Stimulated activated effector memory CD8-positive, alpha-beta T cell treated with anti-CD3 and anti-CD28 coated beads, Interleukin-12 subunit alpha, Interleukin-12 subunit beta, amount 100 ng/mL, for 72 hours (primary cell): ENCODE measurements around the gene TTBK2.
A peak's percentile ranks its signal among the peaks of the same experiment; 100 is the strongest.

Source experiments
- ATAC-seq: fragments of 150-1000 bp; cut with Tn5 transposase; 2 replicates; pipeline ENCODE4 v1.10.0; 2021
- DNase-seq, 2 donors: peaks; one replicate each; pipeline ENCODE4 v3.0.0; 2021 to 2022; ENCODE audit warnings: low spot score in 2 of 2
- H3K27ac Mint-ChIP-seq: one replicate; pipeline ENCODE4 v1.8.0; 2022; ENCODE audit warnings: mild to moderate bottlenecking, mixed read lengths
- H3K36me3 Mint-ChIP-seq: one replicate; pipeline ENCODE4 v1.8.0; 2022; ENCODE audit warnings: mild to moderate bottlenecking, mixed read lengths
- H3K4me1 Mint-ChIP-seq: one replicate; pipeline ENCODE4 v1.8.0; 2022; ENCODE audit warnings: mixed read lengths
- H3K4me3 Mint-ChIP-seq: one replicate; pipeline ENCODE4 v1.8.0; 2022; ENCODE audit warnings: mild to moderate bottlenecking, mixed read lengths
- H3K9me3 Mint-ChIP-seq: one replicate; pipeline ENCODE4 v1.8.0; 2022; ENCODE audit warnings: mixed read lengths

The TTBK2 gene

GRCh38 chr15:42808913-42809312 lies 111.7 kb downstream of the TTBK2 start:
- Mint-ChIP-seq H3K9me3 (no peaks in the 10 kb centered on the region), H3K27ac (no peak overlapping the region), H3K4me1 (no peaks in the 10 kb centered on the region), H3K36me3 (peaks cover 5% of the 10 kb centered on the region), H3K4me3 (no peak overlapping the region)
- DNase-seq (no peak), ATAC-seq (no peak)

- no peak for ATAC-seq
- Mint-ChIP-seq H3K9me3 (no peaks in the 10 kb centered on the region), H3K4me1 (no peaks in the 10 kb centered on the region), H3K36me3 (peaks cover 25% of the 10 kb centered on the region), H3K4me3 (no peak overlapping the region), H3K27ac (no peak overlapping the region)
- DNase-seq, result no peak
These were observed 115.3 kb downstream of the TTBK2 start for GRCh38 chr15:42805266-42805665.

GRCh38 chr15:42804739-42805138 lies 115.8 kb downstream of the TTBK2 start:
- H3K4me3 Mint-ChIP-seq, result no peak overlapping the region
- ATAC-seq (no peak), DNase-seq (no peak)
- H3K4me1 Mint-ChIP-seq, result no peaks in the 10 kb centered on the region
- peaks cover 27% of the 10 kb centered on the region for H3K36me3 Mint-ChIP-seq
- no peaks in the 10 kb centered on the region for H3K9me3 Mint-ChIP-seq
- no peak overlapping the region for H3K27ac Mint-ChIP-seq

GRCh38 chr15:42803436-42803835 lies 117.1 kb downstream of the TTBK2 start:
- peaks cover 34% of the 10 kb centered on the region for H3K36me3 Mint-ChIP-seq
- no peaks in the 10 kb centered on the region for H3K4me1 Mint-ChIP-seq
- H3K27ac Mint-ChIP-seq, result no peak overlapping the region
- ATAC-seq (no peak), DNase-seq (no peak)
- no peak overlapping the region for H3K4me3 Mint-ChIP-seq
- no peaks in the 10 kb centered on the region for H3K9me3 Mint-ChIP-seq

GRCh38 chr15:42802168-42802567 lies 118.4 kb downstream of the TTBK2 start:
- no peaks in the 10 kb centered on the region for H3K9me3 Mint-ChIP-seq
- H3K4me3 Mint-ChIP-seq, result no peak overlapping the region
- H3K36me3 Mint-ChIP-seq, result peaks cover 34% of the 10 kb centered on the region
- no peak overlapping the region for H3K27ac Mint-ChIP-seq
- no peaks in the 10 kb centered on the region for H3K4me1 Mint-ChIP-seq
- no peak for DNase-seq
- no peak for ATAC-seq

- DNase-seq (no peak), ATAC-seq (no peak)
- peaks cover 7% of the 10 kb centered on the region for H3K4me1 Mint-ChIP-seq
These were observed 119.7 kb downstream of the TTBK2 start for GRCh38 chr15:42800731-42801474.

GRCh38 chr15:42798802-42799201 lies 121.8 kb downstream of the TTBK2 start:
- Mint-ChIP-seq H3K4me1 (peaks cover 7% of the 10 kb centered on the region), H3K4me3 (no peak overlapping the region), H3K36me3 (peaks cover 42% of the 10 kb centered on the region), H3K27ac (no peak overlapping the region), H3K9me3 (no peaks in the 10 kb centered on the region)
- ATAC-seq (no peak), DNase-seq (no peak)

More at GRCh38 chr15:42800731-42801474, 119.7 kb downstream of the TTBK2 start:
- no peak overlapping the region for H3K4me3 Mint-ChIP-seq
- H3K27ac Mint-ChIP-seq, result peak overlapping the region; percentile 0
- H3K9me3 Mint-ChIP-seq, result no peaks in the 10 kb centered on the region
- H3K36me3 Mint-ChIP-seq, result peaks cover 34% of the 10 kb centered on the region

- ATAC-seq (no peak), DNase-seq (no peak)
- Mint-ChIP-seq H3K36me3 (peaks cover 48% of the 10 kb centered on the region), H3K4me3 (no peak overlapping the region), H3K9me3 (no peaks in the 10 kb centered on the region), H3K4me1 (peaks cover 7% of the 10 kb centered on the region), H3K27ac (no peak overlapping the region)
These were observed 123.4 kb downstream of the TTBK2 start for GRCh38 chr15:42796955-42797782.

GRCh38 chr15:42788725-42789124 lies 131.9 kb downstream of the TTBK2 start:
- ATAC-seq (no peak), DNase-seq (no peak)
- Mint-ChIP-seq H3K9me3 (no peaks in the 10 kb centered on the region), H3K4me3 (no peak overlapping the region), H3K27ac (no peak overlapping the region), H3K36me3 (peaks cover 12% of the 10 kb centered on the region), H3K4me1 (no peaks in the 10 kb centered on the region)

GRCh38 chr15:42786978-42787377 lies 133.6 kb downstream of the TTBK2 start:
- Mint-ChIP-seq H3K4me1 (no peaks in the 10 kb centered on the region), H3K36me3 (no peaks in the 10 kb centered on the region), H3K27ac (no peak overlapping the region), H3K4me3 (no peak overlapping the region), H3K9me3 (no peaks in the 10 kb centered on the region)
- ATAC-seq (no peak), DNase-seq (no peak)

GRCh38 chr15:42785569-42785968 lies 135.0 kb downstream of the TTBK2 start:
- H3K9me3 Mint-ChIP-seq, result no peaks in the 10 kb centered on the region
- H3K4me3 Mint-ChIP-seq, result no peak overlapping the region
- H3K4me1 Mint-ChIP-seq, result no peaks in the 10 kb centered on the region
- DNase-seq (no peak), ATAC-seq (no peak)
- H3K36me3 Mint-ChIP-seq, result no peaks in the 10 kb centered on the region
- no peak overlapping the region for H3K27ac Mint-ChIP-seq

- DNase-seq (no peak), ATAC-seq (no peak)
- Mint-ChIP-seq H3K4me1 (no peaks in the 10 kb centered on the region), H3K27ac (no peak overlapping the region), H3K9me3 (no peaks in the 10 kb centered on the region), H3K4me3 (no peak overlapping the region), H3K36me3 (no peaks in the 10 kb centered on the region)
These were observed 135.9 kb downstream of the TTBK2 start for GRCh38 chr15:42784705-42785104.

- no peaks in the 10 kb centered on the region for H3K9me3 Mint-ChIP-seq
- no peak for DNase-seq
- no peak overlapping the region for H3K4me3 Mint-ChIP-seq
- ATAC-seq, result no peak
- no peak overlapping the region for H3K27ac Mint-ChIP-seq
- no peaks in the 10 kb centered on the region for H3K4me1 Mint-ChIP-seq
- H3K36me3 Mint-ChIP-seq, result no peaks in the 10 kb centered on the region
These were observed 137.9 kb downstream of the TTBK2 start for GRCh38 chr15:42782716-42783115.

- Mint-ChIP-seq H3K27ac (no peak overlapping the region), H3K36me3 (peaks cover 28% of the 10 kb centered on the region), H3K4me3 (no peak overlapping the region), H3K9me3 (no peaks in the 10 kb centered on the region), H3K4me1 (no peaks in the 10 kb centered on the region)
- DNase-seq, result no peak
- no peak for ATAC-seq
These were observed 145.2 kb downstream of the TTBK2 start for GRCh38 chr15:42775416-42775815.

GRCh38 chr15:42772901-42773300 lies 147.7 kb downstream of the TTBK2 start:
- no peak for ATAC-seq
- H3K4me3 Mint-ChIP-seq, result no peak overlapping the region
- peaks cover 28% of the 10 kb centered on the region for H3K36me3 Mint-ChIP-seq
- peak overlapping the region; percentile 4 for H3K27ac Mint-ChIP-seq
- DNase-seq, result no peak
- H3K9me3 Mint-ChIP-seq, result no peaks in the 10 kb centered on the region
- no peaks in the 10 kb centered on the region for H3K4me1 Mint-ChIP-seq

GRCh38 chr15:42772144-42772543 lies 148.4 kb downstream of the TTBK2 start:
- no peak overlapping the region for H3K4me3 Mint-ChIP-seq
- no peak overlapping the region for H3K27ac Mint-ChIP-seq
- peaks cover 28% of the 10 kb centered on the region for H3K36me3 Mint-ChIP-seq
- DNase-seq (no peak), ATAC-seq (no peak)
- H3K9me3 Mint-ChIP-seq, result peaks cover 1% of the 10 kb centered on the region
- no peaks in the 10 kb centered on the region for H3K4me1 Mint-ChIP-seq
